Measurements from ENCODE around the gene LILRB3.

DNA sequence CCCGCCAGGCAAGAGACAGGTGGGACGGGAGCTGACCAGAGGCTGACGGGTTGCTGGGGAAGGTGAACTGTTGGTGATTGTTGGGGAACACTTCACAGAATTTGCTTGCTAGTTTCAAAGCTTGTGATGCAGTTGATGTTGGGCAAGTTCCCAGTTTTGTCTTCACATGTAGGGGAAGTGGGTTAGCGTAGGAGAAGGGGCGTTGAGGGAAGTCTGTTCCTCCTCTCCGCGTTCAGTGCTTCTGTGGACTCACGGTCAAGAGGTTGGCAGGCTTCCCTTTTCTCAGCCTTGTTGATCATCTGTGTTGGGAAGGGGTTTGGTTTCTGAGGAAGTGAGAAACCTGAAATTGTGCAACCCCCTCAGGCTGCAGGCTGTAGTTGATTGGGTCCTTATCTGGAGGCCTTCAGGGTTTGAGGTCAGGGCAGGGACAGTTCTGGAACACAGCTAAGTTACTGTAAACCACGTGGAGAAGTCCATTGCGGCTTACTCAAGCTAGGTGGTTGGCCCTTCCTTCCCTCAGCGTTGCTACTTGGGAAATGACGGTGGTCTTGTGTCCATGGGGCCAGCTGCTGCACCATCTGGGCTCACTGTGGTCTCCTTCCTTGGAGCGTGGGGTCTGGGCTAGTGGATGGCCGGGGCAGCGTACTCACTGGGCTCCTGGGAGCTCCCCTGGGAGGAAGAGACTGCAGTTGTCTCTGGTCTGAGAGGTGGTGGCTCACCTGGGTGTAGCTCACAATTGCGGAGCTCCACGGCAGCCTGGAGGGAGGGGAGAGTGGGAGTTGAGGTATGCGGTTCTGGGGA lies 14.6 kb downstream of the LILRB3 start:
- TF ChIP-seq CTCF (IDR thresholded peaks at IDR 0.05) (no peak), POLR2A (IDR thresholded peaks at IDR 0.05) (no peak)

Measured in heart left ventricle (tissue), 13 donors.